ENCODE data around the gene RBM19. TPM values are rescaled to one million over a fixed set of nuclear protein-coding genes. Genes with fewer than 3 reads are reported as not detected.

The RBM19 gene
- total RNA-seq, 2 donors from 2014 or later = 39.9 to 54.3 TPM

DNA sequence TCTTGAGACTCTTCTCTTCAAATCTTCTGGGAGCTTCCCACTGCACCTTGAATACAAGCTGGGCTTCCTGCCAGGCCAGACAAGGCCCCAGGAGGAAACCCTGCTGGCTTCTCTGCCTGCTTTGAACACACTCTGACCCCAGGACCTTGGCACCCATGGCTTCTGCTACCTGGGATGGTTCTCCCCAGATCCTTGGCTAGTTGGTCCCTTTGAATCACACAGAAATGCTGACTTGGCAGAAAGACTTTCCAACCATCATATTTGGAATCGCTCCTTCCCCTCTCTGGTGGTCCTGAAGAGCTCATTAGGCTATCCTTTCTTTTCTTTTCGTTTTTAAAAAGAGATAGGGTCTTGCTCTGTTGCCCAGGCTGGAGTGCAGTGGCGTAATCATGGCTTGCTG, 132.7 kb downstream of the RBM19 start:
- no peak overlapping the region for H3K4me3 ChIP-seq

GRCh38 chr12:113831476-113831875, 134.6 kb downstream of the RBM19 start:
- no peak overlapping the region for H3K27ac ChIP-seq
- no peak for DNase-seq (ENCODE audit: low spot score)
- no peaks in the 10 kb centered on the region for H3K36me3 ChIP-seq
- peaks cover 0 to 6% of the 10 kb centered on the region in 2 donors for H3K4me1 ChIP-seq (ENCODE audit: control insufficient read depth in 1 of 2, low read depth in 2 of 2)
- H3K4me3 ChIP-seq = no peak overlapping the region
- TF ChIP-seq CTCF (IDR thresholded peaks at IDR 0.05) = no peak
- ATAC-seq (ENCODE audit: insufficient number of reproducible peaks, low FRiP score, low read depth) = no peak
- no peaks in the 10 kb centered on the region for H3K9me3 ChIP-seq
- no peaks in the 10 kb centered on the region for H3K27me3 ChIP-seq (replicated peaks; ENCODE audit: insufficient read depth)

More for the DNA sequence above, 132.7 kb downstream of the RBM19 start:
- DNase-seq (ENCODE audit: low spot score) (no peak), ATAC-seq (ENCODE audit: insufficient number of reproducible peaks, low FRiP score, low read depth) (no peak)
- H3K9me3 ChIP-seq = no peaks in the 10 kb centered on the region
- no peak overlapping the region for H3K27ac ChIP-seq
- H3K4me1 ChIP-seq (ENCODE audit: control insufficient read depth in 1 of 2, low read depth in 2 of 2) = peaks cover 0 to 6% of the 10 kb centered on the region in 2 donors
- H3K27me3 ChIP-seq (replicated peaks; ENCODE audit: insufficient read depth) = no peaks in the 10 kb centered on the region
- H3K36me3 ChIP-seq = no peaks in the 10 kb centered on the region
- TF ChIP-seq CTCF (IDR thresholded peaks at IDR 0.05) = no peak

DNA sequence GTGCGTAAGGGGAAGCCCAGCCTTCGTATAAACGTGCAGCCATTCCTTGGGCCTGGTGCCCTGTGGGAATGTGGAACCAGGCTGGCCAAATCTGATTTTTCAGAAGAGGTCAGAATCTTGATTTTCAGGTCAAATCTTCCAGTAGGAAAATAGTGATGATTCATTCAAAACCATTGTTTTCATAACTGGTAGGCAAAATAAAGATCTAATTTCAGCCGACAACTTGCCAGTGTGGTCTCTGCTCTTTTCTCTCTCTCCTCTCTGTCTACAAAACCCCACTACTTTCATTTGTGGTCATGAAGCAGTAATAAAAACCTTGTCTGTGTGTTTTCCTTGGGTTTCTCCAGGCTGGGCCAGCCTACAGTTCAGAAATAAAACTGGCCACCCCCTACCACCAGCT, 135.1 kb downstream of the RBM19 start:
- no peaks in the 10 kb centered on the region for H3K27me3 ChIP-seq (replicated peaks; ENCODE audit: insufficient read depth)
- no peak for TF ChIP-seq CTCF (IDR thresholded peaks at IDR 0.05)
- no peaks in the 10 kb centered on the region for H3K36me3 ChIP-seq
- H3K9me3 ChIP-seq = no peaks in the 10 kb centered on the region
- H3K27ac ChIP-seq = no peak overlapping the region
- no peak overlapping the region for H3K4me3 ChIP-seq
- DNase-seq (ENCODE audit: low spot score) (no peak), ATAC-seq (ENCODE audit: insufficient number of reproducible peaks, low FRiP score, low read depth) (no peak)
- peaks cover 0 to 6% of the 10 kb centered on the region in 2 donors for H3K4me1 ChIP-seq (ENCODE audit: control insufficient read depth in 1 of 2, low read depth in 2 of 2)

- H3K27me3 ChIP-seq (replicated peaks; ENCODE audit: insufficient read depth) = no peaks in the 10 kb centered on the region
- TF ChIP-seq CTCF (IDR thresholded peaks at IDR 0.05) = no peak
- no peak for ATAC-seq (ENCODE audit: insufficient number of reproducible peaks, low FRiP score, low read depth)
These were observed 136.9 kb downstream of the RBM19 start for GRCh38 chr12:113829212-113829611.

GRCh38 chr12:113827539-113828114, 138.5 kb downstream of the RBM19 start:
- H3K9me3 ChIP-seq = no peaks in the 10 kb centered on the region
- H3K27ac ChIP-seq = no peak overlapping the region
- no peaks in the 10 kb centered on the region for H3K36me3 ChIP-seq
- no peak overlapping the region for H3K4me3 ChIP-seq
- peaks cover 0 to 6% of the 10 kb centered on the region in 2 donors for H3K4me1 ChIP-seq (ENCODE audit: control insufficient read depth in 1 of 2, low read depth in 2 of 2)
- DNase-seq (ENCODE audit: low spot score) = no peak
- no peak for TF ChIP-seq CTCF (IDR thresholded peaks at IDR 0.05)
- no peaks in the 10 kb centered on the region for H3K27me3 ChIP-seq (replicated peaks; ENCODE audit: insufficient read depth)
- ATAC-seq (ENCODE audit: insufficient number of reproducible peaks, low FRiP score, low read depth) = no peak

More at GRCh38 chr12:113829212-113829611, 136.9 kb downstream of the RBM19 start:
- H3K27ac ChIP-seq = no peak overlapping the region
- no peaks in the 10 kb centered on the region for H3K9me3 ChIP-seq
- no peaks in the 10 kb centered on the region for H3K36me3 ChIP-seq
- no peak overlapping the region for H3K4me3 ChIP-seq
- no peak for DNase-seq (ENCODE audit: low spot score)
- H3K4me1 ChIP-seq (ENCODE audit: control insufficient read depth in 1 of 2, low read depth in 2 of 2) = peaks cover 0 to 6% of the 10 kb centered on the region in 2 donors
